Heart right ventricle (tissue), 16 donors: ENCODE data around the gene SH3RF3. TPM values are rescaled to one million over a fixed set of nuclear protein-coding genes. Genes with fewer than 3 reads are reported as not detected.

Experiments
- ATAC-seq, 8 donors: fragments of 200-7000 bp; cut with Tn5 transposase; one replicate each; pipeline ENCODE4 v1.9.1; 2020; ENCODE audit warnings: mild to moderate bottlenecking in 8 of 8, moderate library complexity in 8 of 8, moderate number of reproducible peaks in 1 of 8
- DNase-seq, 2 donors: peaks; one replicate each; pipeline ENCODE4 v3.0.0-alpha.2; 2020
- H3K27ac ChIP-seq, 10 donors: fragments of 200-600 bp; sonication (generic) in 2 of 10; one replicate each; pipeline versions ENCODE4 v1.5.0 to v1.8.0; 2020 to 2022; ENCODE audit warnings: mild to moderate bottlenecking in 3 of 10
- H3K27me3 ChIP-seq, 7 donors: fragments of 200-600 bp; one replicate each; pipeline ENCODE4 v1.8.0; 2021 to 2022; ENCODE audit warnings: mild to moderate bottlenecking in 2 of 7
- H3K36me3 ChIP-seq, 9 donors: fragments of 200-600 bp; sonication (generic) in 1 of 9; one replicate each; pipeline versions ENCODE4 v1.5.0 to v1.8.0; 2020 to 2022; ENCODE audit warnings: mild to moderate bottlenecking in 2 of 9
- H3K4me1 ChIP-seq, 9 donors: fragments of 200-600 bp; sonication (generic) in 1 of 9; one replicate each; pipeline versions ENCODE4 v1.5.0 to v1.8.0; 2020 to 2022; ENCODE audit warnings: mild to moderate bottlenecking in 4 of 9
- H3K4me3 ChIP-seq, 10 donors: fragments of 200-600 bp; sonication (generic) in 2 of 10; one replicate each; pipeline versions ENCODE4 v1.5.0 to v1.8.0; 2020 to 2022; ENCODE audit warnings: mild to moderate bottlenecking in 7 of 10, moderate library complexity in 2 of 10
- H3K9me3 ChIP-seq, 11 donors: fragments of 200-600 bp in 10 of 11; sonication (generic) in 2 of 11; one replicate each; pipeline versions ENCODE4 v1.5.0 to v1.8.0; 2013 to 2022; ENCODE audit warnings: mild to moderate bottlenecking in 2 of 11, control low read depth in 1 of 11, moderate library complexity in 1 of 11
- CTCF ChIP-seq, 9 donors: fragments of 200-600 bp; sonication (generic) in 2 of 9; IDR thresholded peaks; one replicate each; pipeline versions ENCODE4 v1.5.0 to v1.8.0; 2021 to 2022; ENCODE audit warnings: antibody characterized with exemption in 9 of 9, mild to moderate bottlenecking in 5 of 9, moderate library complexity in 1 of 9
- WGBS, 2 donors: extraction: QIAGEN DNeasy Blood & Tissue Kit; methylation state at CpG; one replicate each; pipeline ENCODE4 v1.1.7; 2013; ENCODE audit warnings: inconsistent platforms in 1 of 2; 5-methylcytosine and 5-hydroxymethylcytosine counted together
- intact Hi-C, 10 donors: fragments of 100-400 bp; cut with DNase I; formaldehyde crosslinking; loops; one replicate each; pipeline versions ENCODE4 v1.11.1 to v1.14.2; 2022
- polyA plus RNA-seq, 2 donors: library from polyadenylated mRNA; stranded (reverse); fragments of 200-250 nt; gene quantifications; one replicate each; pipeline ENCODE4 v1.2.3, GENCODE V29; 2013
- total RNA-seq, 10 donors: library from RNA; stranded (reverse); fragmentation: NEBNext Ultra II Directional in 3 of 10; extraction: Animal tissue kit (Norgen Biotek cat#: 25700) in 3 of 10; gene quantifications; one replicate each; pipeline versions ENCODE4 v1.2.1 to v1.2.4, GENCODE V29; 2021 to 2023
- donor health status: Arrhythmogenic right ventricular cardiomyopathy.
- donor health status: ischemic (EF 13 %, LVEDD 7.1; RV severe dilation, severe dysfunction).
- donor health status: healthy with polysubstance abuse.
- donor health status: DM: no; HTN: yes; CAD: no.
- donor health status: DM: no; HTN: no; CAD: no.
- donor health status: ischemic (EF 25% LVEDD 6.9; RV normal size, moderate dysfunction).
- donor health status: ischemic (EF 25% LVEDD 5.7; RV mildly dilated, moderate dysfunction).
- donor health status: healthy.
- donor health status: DM: yes; HTN: yes; CAD: no.
- donor health status: Ischemic cardiomyopathy.
- donor health status: ischemic (EF 35%, LVEDD 5.7; RV mildly dilated, moderate dysfunction).
- donor health status: nonischemic (EF 11% LVEDD 7.7; RV severe dilation, severe dysfunction).
- donor health status: DM: yes; HTN: yes; CAD: no.
- donor health status: PGD.
- donor health status: ischemic (EF 29% LVEDD 5.4; RV normal size, mild dysfunction).
- donor health status: nonischemic (EF 23%, LVEDD 6.1; RV moderate dilation, normal function).

The SH3RF3 gene
- total and polyA plus RNA-seq, 12 donors: 5.0 to 11.5 (median 8.6) TPM

- WGBS, 2 donors: 96 to 99% methylated on average over 5 of the region's 5 CpGs
Observed at GRCh38 chr2:109287413-109287812, 158.4 kb downstream of the SH3RF3 start.

GRCh38 chr2:109287838-109288237, 158.8 kb downstream of the SH3RF3 start:
- WGBS, 2 donors: 90 to 96% methylated on average over 2 of the region's 2 CpGs
- no peak for DNase-seq

More at GRCh38 chr2:109287413-109287812, 158.4 kb downstream of the SH3RF3 start:
- no peaks in the 10 kb centered on the region for H3K9me3 ChIP-seq
- DNase-seq (no peak), ATAC-seq (no peak)
- intact Hi-C loops: loop anchor here in 4 of 10 donors (5.0 to 10.0 kb wide), 3 partner anchors 150 to 227 kb away; no protein-coding TSS in a partner anchor
- no peak overlapping the region for H3K4me3 ChIP-seq
- no peak overlapping the region for H3K27ac ChIP-seq
- H3K36me3 ChIP-seq: no peaks in the 10 kb centered on the region
- H3K27me3 ChIP-seq: no peaks in the 10 kb centered on the region
- peaks cover 14 to 67% (median 44%) of the 10 kb centered on the region in 9 donors for H3K4me1 ChIP-seq
- no peak for TF ChIP-seq CTCF (IDR thresholded peaks at IDR 0.05)

GRCh38 chr2:109288544-109289368, 159.8 kb downstream of the SH3RF3 start:
- ATAC-seq (no peak), DNase-seq (no peak)
- WGBS, 2 donors: 79 to 84% methylated on average over 8 of the region's 8 CpGs
- H3K4me3 ChIP-seq: no peak overlapping the region
- H3K9me3 ChIP-seq: no peaks in the 10 kb centered on the region
- H3K36me3 ChIP-seq: no peaks in the 10 kb centered on the region
- intact Hi-C loops: loop anchor here in 4 of 10 donors (5.0 to 10.0 kb wide), 3 partner anchors 151 to 226 kb away; no protein-coding TSS in a partner anchor
- peaks cover 14 to 77% (median 49%) of the 10 kb centered on the region in 9 donors for H3K4me1 ChIP-seq
- no peak overlapping the region for H3K27ac ChIP-seq
- no peaks in the 10 kb centered on the region for H3K27me3 ChIP-seq
- TF ChIP-seq CTCF (IDR thresholded peaks at IDR 0.05): no peak

More at GRCh38 chr2:109287838-109288237, 158.8 kb downstream of the SH3RF3 start:
- intact Hi-C loops: loop anchor here in 4 of 10 donors (5.0 to 10.0 kb wide), 3 partner anchors 151 to 227 kb away; no protein-coding TSS in a partner anchor
- no peak for TF ChIP-seq CTCF (IDR thresholded peaks at IDR 0.05)
- ATAC-seq: no peak
- Histone ChIP-seq H3K36me3 (no peaks in the 10 kb centered on the region), H3K27me3 (no peaks in the 10 kb centered on the region), H3K4me3 (no peak overlapping the region), H3K27ac (no peak overlapping the region), H3K4me1 (peaks cover 14 to 71% (median 48%) of the 10 kb centered on the region in 9 donors), H3K9me3 (no peaks in the 10 kb centered on the region)

GRCh38 chr2:109289504-109290222, 160.7 kb downstream of the SH3RF3 start:
- Histone ChIP-seq H3K4me1 (peaks cover 12 to 71% (median 40%) of the 10 kb centered on the region in 9 donors), H3K27me3 (no peaks in the 10 kb centered on the region), H3K36me3 (no peaks in the 10 kb centered on the region), H3K9me3 (peaks cover 0 to 5% (median 0%) of the 10 kb centered on the region in 11 donors), H3K27ac (no peak overlapping the region), H3K4me3 (no peak overlapping the region)
- intact Hi-C loops: loop anchor here in 4 of 10 donors (5.0 to 10.0 kb wide), 3 partner anchors 152 to 225 kb away; no protein-coding TSS in a partner anchor
- no peak for TF ChIP-seq CTCF (IDR thresholded peaks at IDR 0.05)
- ATAC-seq (no peak), DNase-seq (no peak)
- WGBS, 2 donors: 96% methylated on average over 8 of the region's 8 CpGs
